ENCODE measurements around the gene SCEL.

DNA sequence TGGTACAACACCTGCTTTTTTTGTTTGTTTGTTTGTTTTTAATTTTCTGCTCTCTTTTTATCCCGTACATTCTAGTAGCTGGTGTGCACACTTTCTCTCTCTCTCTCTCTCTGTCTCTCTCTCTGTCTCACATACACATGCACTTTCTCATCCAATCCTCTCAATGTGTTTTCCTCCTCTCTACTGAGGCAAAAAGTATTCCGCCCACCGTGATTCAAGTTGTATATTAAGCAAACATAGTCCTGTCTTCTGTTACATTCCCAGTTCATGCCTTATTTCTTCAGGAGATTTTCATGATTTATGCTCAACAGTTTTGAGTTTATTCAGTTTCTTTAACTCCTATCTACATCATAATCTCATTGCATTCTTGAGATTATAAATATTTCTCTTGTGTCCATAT, 38.2 kb upstream of the SCEL start:
- TF ChIP-seq, protein P1, sequence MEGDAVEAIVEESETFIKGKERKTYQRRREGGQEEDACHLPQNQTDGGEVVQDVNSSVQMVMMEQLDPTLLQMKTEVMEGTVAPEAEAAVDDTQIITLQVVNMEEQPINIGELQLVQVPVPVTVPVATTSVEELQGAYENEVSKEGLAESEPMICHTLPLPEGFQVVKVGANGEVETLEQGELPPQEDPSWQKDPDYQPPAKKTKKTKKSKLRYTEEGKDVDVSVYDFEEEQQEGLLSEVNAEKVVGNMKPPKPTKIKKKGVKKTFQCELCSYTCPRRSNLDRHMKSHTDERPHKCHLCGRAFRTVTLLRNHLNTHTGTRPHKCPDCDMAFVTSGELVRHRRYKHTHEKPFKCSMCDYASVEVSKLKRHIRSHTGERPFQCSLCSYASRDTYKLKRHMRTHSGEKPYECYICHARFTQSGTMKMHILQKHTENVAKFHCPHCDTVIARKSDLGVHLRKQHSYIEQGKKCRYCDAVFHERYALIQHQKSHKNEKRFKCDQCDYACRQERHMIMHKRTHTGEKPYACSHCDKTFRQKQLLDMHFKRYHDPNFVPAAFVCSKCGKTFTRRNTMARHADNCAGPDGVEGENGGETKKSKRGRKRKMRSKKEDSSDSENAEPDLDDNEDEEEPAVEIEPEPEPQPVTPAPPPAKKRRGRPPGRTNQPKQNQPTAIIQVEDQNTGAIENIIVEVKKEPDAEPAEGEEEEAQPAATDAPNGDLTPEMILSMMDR (IDR thresholded peaks at IDR 0.05; ENCODE audit: poor library complexity, severe bottlenecking) = no peak
- TF ChIP-seq EP300 (conservative IDR thresholded peaks at IDR 0.05; ENCODE audit: poor library complexity, severe bottlenecking) (no peak), POLR2AphosphoS5 (IDR thresholded peaks at IDR 0.05) (no peak), RAD21 (conservative IDR thresholded peaks at IDR 0.05) (no peak), EZH2 (IDR thresholded peaks at IDR 0.05; ENCODE audit: borderline replicate concordance, insufficient read depth, low read length, poor library complexity, severe bottlenecking) (no peak), MXI1 (conservative IDR thresholded peaks at IDR 0.05; ENCODE audit: poor library complexity, severe bottlenecking) (no peak), TAF1 (IDR thresholded peaks at IDR 0.05; ENCODE audit: low read depth) (no peak)
